Endometrial microvascular endothelial cells (primary cell): ENCODE results near the gene GJC1. TPM values are rescaled to one million over a fixed set of nuclear protein-coding genes. Genes with fewer than 3 reads are reported as not detected.
"Not testable (repeated sequence)": the region's sequence is repeated elsewhere in the genome, so short reads cannot be mapped to it uniquely, and the experiment has no call there.

Experiments used
- in situ Hi-C: cut with HindIII; loops from 2 replicates; pipeline ENCODE4 v1.10.0; 2017; ENCODE audit warnings: low sequenced_read_pairs, low pct_unique_long_range_greater_than_20kb; ENCODE audit errors: inconsistent ontology term
- total RNA-seq: library from RNA; depleted of rRNA; stranded (reverse); fragments of >200 nt; gene quantifications from one replicate; pipeline ENCODE4 v1.2.3, GENCODE V29; 2015; ENCODE audit errors: inconsistent ontology term

Gene GJC1
- total RNA-seq, 1 donor from 2014 or later: 18.2 TPM

GRCh38 chr17:44769230-44769629 is 60.9 kb downstream of the GJC1 start:
- in situ Hi-C loops: no loop called here

GRCh38 chr17:44768505-44769142 is 61.5 kb downstream of the GJC1 start:
- in situ Hi-C loops: no loop called here

GRCh38 chr17:44767493-44767892 is 62.6 kb downstream of the GJC1 start:
- in situ Hi-C loops: no loop called here

- in situ Hi-C loops: no loop called here
Observed at GRCh38 chr17:44766409-44767038, 63.6 kb downstream of the GJC1 start.

- in situ Hi-C loops: no loop called here
Observed at GRCh38 chr17:44765965-44766364, 64.1 kb downstream of the GJC1 start.

- in situ Hi-C loops: no loop called here
Observed at GRCh38 chr17:44763170-44763569, 66.9 kb downstream of the GJC1 start.

GRCh38 chr17:44761932-44762810 is 67.9 kb downstream of the GJC1 start:
- in situ Hi-C loops: no loop called here

- in situ Hi-C loops: no loop called here
Observed at GRCh38 chr17:44760474-44761308, 69.4 kb downstream of the GJC1 start.

- in situ Hi-C loops: no loop called here
Observed at GRCh38 chr17:44759916-44760243, 70.2 kb downstream of the GJC1 start.

GRCh38 chr17:44759086-44759915 is 70.8 kb downstream of the GJC1 start:
- in situ Hi-C loops: no loop called here

GRCh38 chr17:44758414-44759085 is 71.5 kb downstream of the GJC1 start, which contains the start of gene ADAM11:
ADAM11 (plus strand) TSS chr17:44758988; CDS start chr17:44759200, 212 bp downstream.
- in situ Hi-C loops: no loop called here

- in situ Hi-C loops: no loop called here
Observed at GRCh38 chr17:44757918-44758413, 72.1 kb downstream of the GJC1 start.

- in situ Hi-C loops: no loop called here
Observed at GRCh38 chr17:44757045-44757917, 72.8 kb downstream of the GJC1 start.

- in situ Hi-C loops: not testable (repeated sequence)
Observed at GRCh38 chr17:44755180-44755579, 74.9 kb downstream of the GJC1 start.

GRCh38 chr17:44754276-44754675 is 75.8 kb downstream of the GJC1 start:
- in situ Hi-C loops: no loop called here

- in situ Hi-C loops: no loop called here
Observed at GRCh38 chr17:44752953-44753861, 76.9 kb downstream of the GJC1 start.
